ENCODE measurements around the gene GABRB1.

The GABRB1 gene

DNA sequence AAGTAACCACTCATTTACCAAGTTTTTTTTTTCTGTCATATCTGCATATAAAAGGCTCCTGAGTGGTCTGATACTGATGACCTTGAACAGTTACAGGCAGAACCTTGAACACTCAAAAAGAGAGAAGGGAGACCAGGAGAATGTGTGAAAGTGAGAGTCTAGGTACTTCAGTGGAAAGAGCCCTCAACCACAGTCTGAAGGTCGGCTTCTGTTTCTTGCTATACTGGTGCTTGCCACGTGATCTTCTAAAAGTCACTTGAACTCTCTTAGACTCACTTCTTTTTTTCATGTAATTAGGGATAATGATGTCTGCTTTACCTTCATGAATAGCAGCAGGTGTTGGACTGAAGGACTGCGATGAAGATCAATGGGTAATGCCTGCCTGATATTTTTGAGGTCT is 22.8 kb downstream of the GABRB1 start:
- no peaks in the 10 kb centered on the region for H3K79me2 ChIP-seq (ENCODE audit: control insufficient read depth, insufficient read depth, low read length, poor library complexity)
- no peak overlapping the region for H3K27ac ChIP-seq (ENCODE audit: low read depth, low read length)
- H3K4me1 ChIP-seq (ENCODE audit: control insufficient read depth in 1 of 2, insufficient read depth in 2 of 2, low read length in 2 of 2): no peaks in the 10 kb centered on the region
- no peak overlapping the region for H3K18ac ChIP-seq (ENCODE audit: low read length)
- H2BK120ac ChIP-seq (ENCODE audit: insufficient read depth, low read length, poor library complexity): no peak overlapping the region
- H3K36me3 ChIP-seq (ENCODE audit: control insufficient read depth in 1 of 2, insufficient read depth in 2 of 2, low read length in 2 of 2): no peaks in the 10 kb centered on the region
- no peak overlapping the region for H3K4me2 ChIP-seq (ENCODE audit: low read length)
- H3K9me3 ChIP-seq (ENCODE audit: insufficient read depth, low read depth, low read length): no peaks in the 10 kb centered on the region
- WGBS (ENCODE audit: extremely low coverage, insufficient coverage, insufficient read length): no CpG with 5 or more reads among the region's 3 CpGs
- H3K79me1 ChIP-seq (ENCODE audit: low read length): no peaks in the 10 kb centered on the region
- H4K91ac ChIP-seq (ENCODE audit: low read depth, low read length): no peak overlapping the region
- no peak overlapping the region for H2BK12ac ChIP-seq (ENCODE audit: low read length)
- H2BK5ac ChIP-seq (ENCODE audit: low read depth, low read length, poor library complexity): no peak overlapping the region
- no peak overlapping the region for H4K8ac ChIP-seq (ENCODE audit: low read depth, low read length)
- no peak overlapping the region for H3K4me3 ChIP-seq (ENCODE audit: low read depth, low read length)
- H3K9ac ChIP-seq (ENCODE audit: low read length): no peak overlapping the region
- no peak overlapping the region for H3K4ac ChIP-seq (ENCODE audit: low read depth, low read length)
- no peak for DNase-seq
- H3K23ac ChIP-seq (ENCODE audit: low read length): no peak overlapping the region
- no peak overlapping the region for H3K14ac ChIP-seq (ENCODE audit: low read length)
- no peak overlapping the region for H2AK5ac ChIP-seq (ENCODE audit: low read length)
- no peak overlapping the region for H4K12ac ChIP-seq (ENCODE audit: low read depth, low read length)
- no peak overlapping the region for H2AFZ ChIP-seq (ENCODE audit: insufficient read depth, low read length, poor library complexity)
- H3K27me3 ChIP-seq (ENCODE audit: insufficient read depth, low read length): no peaks in the 10 kb centered on the region

DNA sequence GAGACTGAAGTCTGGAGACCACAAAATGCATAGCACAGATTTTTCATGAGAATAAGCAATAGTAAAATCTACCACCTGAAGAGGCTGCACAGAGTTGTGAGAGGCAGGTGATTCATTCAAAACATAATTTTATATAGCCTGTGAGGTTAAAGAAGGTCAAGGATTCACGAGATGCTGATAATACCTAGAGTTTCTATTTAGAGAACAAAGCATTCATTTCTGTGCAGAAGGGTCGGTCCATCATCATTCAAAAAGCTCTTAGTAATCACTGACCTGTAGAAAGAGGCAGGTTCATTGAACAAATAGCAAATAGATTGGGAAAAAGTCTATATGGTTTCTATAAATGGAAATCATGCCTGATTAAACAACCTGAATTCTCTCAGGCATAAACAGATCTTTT is 26.6 kb downstream of the GABRB1 start:
- no peaks in the 10 kb centered on the region for H3K9me3 ChIP-seq (ENCODE audit: insufficient read depth, low read depth, low read length)
- H4K8ac ChIP-seq (ENCODE audit: low read depth, low read length): no peak overlapping the region
- no peak overlapping the region for H3K23ac ChIP-seq (ENCODE audit: low read length)
- no CpG with 5 or more reads among the region's 2 CpGs for WGBS (ENCODE audit: extremely low coverage, insufficient coverage, insufficient read length)
- no peak for DNase-seq
- no peak overlapping the region for H4K12ac ChIP-seq (ENCODE audit: low read depth, low read length)
- H2AFZ ChIP-seq (ENCODE audit: insufficient read depth, low read length, poor library complexity): no peak overlapping the region
- H3K9ac ChIP-seq (ENCODE audit: low read length): no peak overlapping the region
- no peak overlapping the region for H2BK12ac ChIP-seq (ENCODE audit: low read length)
- H4K91ac ChIP-seq (ENCODE audit: low read depth, low read length): no peak overlapping the region
- no peak overlapping the region for H3K4me2 ChIP-seq (ENCODE audit: low read length)
- no peak overlapping the region for H3K4ac ChIP-seq (ENCODE audit: low read depth, low read length)
- no peaks in the 10 kb centered on the region for H3K4me1 ChIP-seq (ENCODE audit: control insufficient read depth in 1 of 2, insufficient read depth in 2 of 2, low read length in 2 of 2)
- H3K27ac ChIP-seq (ENCODE audit: low read depth, low read length): no peak overlapping the region
- H2AK5ac ChIP-seq (ENCODE audit: low read length): no peak overlapping the region
- no peak overlapping the region for H3K14ac ChIP-seq (ENCODE audit: low read length)
- H3K79me1 ChIP-seq (ENCODE audit: low read length): no peaks in the 10 kb centered on the region
- no peak overlapping the region for H3K18ac ChIP-seq (ENCODE audit: low read length)
- no peak overlapping the region for H3K4me3 ChIP-seq (ENCODE audit: low read depth, low read length)
- H2BK120ac ChIP-seq (ENCODE audit: insufficient read depth, low read length, poor library complexity): no peak overlapping the region
- H3K79me2 ChIP-seq (ENCODE audit: control insufficient read depth, insufficient read depth, low read length, poor library complexity): no peaks in the 10 kb centered on the region
- H2BK5ac ChIP-seq (ENCODE audit: low read depth, low read length, poor library complexity): no peak overlapping the region
- no peaks in the 10 kb centered on the region for H3K36me3 ChIP-seq (ENCODE audit: control insufficient read depth in 1 of 2, insufficient read depth in 2 of 2, low read length in 2 of 2)
- H3K27me3 ChIP-seq (ENCODE audit: insufficient read depth, low read length): no peaks in the 10 kb centered on the region

DNA sequence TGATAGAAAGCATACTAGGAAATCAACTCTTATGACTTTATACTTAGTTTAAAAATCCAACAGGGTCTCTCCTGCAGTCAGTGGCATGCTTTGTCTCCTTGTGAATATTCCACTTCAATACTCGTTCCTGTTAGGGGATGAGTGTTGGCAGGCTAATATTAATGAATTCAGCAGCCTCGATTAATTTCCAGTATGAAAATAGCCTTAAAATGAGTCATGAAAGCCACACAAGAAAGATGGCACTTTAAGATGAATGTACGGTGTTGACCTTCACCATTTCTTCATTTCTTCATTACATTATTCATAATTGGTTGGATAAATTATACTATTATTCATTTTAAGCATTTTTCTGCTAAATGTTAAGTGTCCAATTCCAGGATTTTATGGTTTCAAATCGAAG is 29.2 kb downstream of the GABRB1 start:
- H3K9ac ChIP-seq (ENCODE audit: low read length): no peak overlapping the region
- no peaks in the 10 kb centered on the region for H3K4me1 ChIP-seq (ENCODE audit: control insufficient read depth in 1 of 2, insufficient read depth in 2 of 2, low read length in 2 of 2)
- no peak overlapping the region for H3K23ac ChIP-seq (ENCODE audit: low read length)
- no peaks in the 10 kb centered on the region for H3K79me2 ChIP-seq (ENCODE audit: control insufficient read depth, insufficient read depth, low read length, poor library complexity)
- H2BK5ac ChIP-seq (ENCODE audit: low read depth, low read length, poor library complexity): no peak overlapping the region
- H3K4me2 ChIP-seq (ENCODE audit: low read length): no peak overlapping the region
- DNase-seq: no peak
- no peak overlapping the region for H2BK12ac ChIP-seq (ENCODE audit: low read length)
- H3K18ac ChIP-seq (ENCODE audit: low read length): no peak overlapping the region
- no peak overlapping the region for H2AK5ac ChIP-seq (ENCODE audit: low read length)
- H3K27me3 ChIP-seq (ENCODE audit: insufficient read depth, low read length): no peaks in the 10 kb centered on the region
- H3K36me3 ChIP-seq (ENCODE audit: control insufficient read depth in 1 of 2, insufficient read depth in 2 of 2, low read length in 2 of 2): no peaks in the 10 kb centered on the region
- H4K91ac ChIP-seq (ENCODE audit: low read depth, low read length): no peak overlapping the region
- no peak overlapping the region for H4K8ac ChIP-seq (ENCODE audit: low read depth, low read length)
- no peak overlapping the region for H3K4me3 ChIP-seq (ENCODE audit: low read depth, low read length)
- H3K14ac ChIP-seq (ENCODE audit: low read length): no peak overlapping the region
- H3K27ac ChIP-seq (ENCODE audit: low read depth, low read length): no peak overlapping the region
- no peak overlapping the region for H4K12ac ChIP-seq (ENCODE audit: low read depth, low read length)
- H3K4ac ChIP-seq (ENCODE audit: low read depth, low read length): no peak overlapping the region
- no peak overlapping the region for H2BK120ac ChIP-seq (ENCODE audit: insufficient read depth, low read length, poor library complexity)
- H2AFZ ChIP-seq (ENCODE audit: insufficient read depth, low read length, poor library complexity): no peak overlapping the region
- H3K9me3 ChIP-seq (ENCODE audit: insufficient read depth, low read depth, low read length): no peaks in the 10 kb centered on the region
- no CpG with 5 or more reads among the region's 4 CpGs for WGBS (ENCODE audit: extremely low coverage, insufficient coverage, insufficient read length)
- H3K79me1 ChIP-seq (ENCODE audit: low read length): no peaks in the 10 kb centered on the region

DNA sequence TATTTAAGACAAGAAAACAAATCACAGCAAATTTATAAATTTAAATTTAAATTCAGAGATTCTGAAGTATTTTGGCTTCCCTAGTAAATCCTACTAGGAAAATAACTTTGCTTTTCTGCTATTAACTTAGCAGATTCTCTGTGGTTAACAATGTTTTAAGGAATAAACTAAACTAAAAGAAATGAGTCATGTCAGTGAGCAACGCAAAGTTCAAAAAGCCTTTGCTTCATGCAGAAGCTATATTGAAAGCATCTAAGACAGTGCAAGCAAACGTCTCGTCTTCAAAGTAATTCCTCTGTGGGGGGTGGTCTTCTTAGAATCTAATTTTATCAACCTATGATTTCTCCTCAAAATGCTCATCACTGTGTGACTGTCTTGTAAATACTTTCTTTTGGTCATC is 30.1 kb downstream of the GABRB1 start:
- H3K79me1 ChIP-seq (ENCODE audit: low read length): no peaks in the 10 kb centered on the region
- no peak for DNase-seq
- H3K9me3 ChIP-seq (ENCODE audit: insufficient read depth, low read depth, low read length): no peaks in the 10 kb centered on the region
- no peak overlapping the region for H2AFZ ChIP-seq (ENCODE audit: insufficient read depth, low read length, poor library complexity)
- H2BK5ac ChIP-seq (ENCODE audit: low read depth, low read length, poor library complexity): no peak overlapping the region
- H2AK5ac ChIP-seq (ENCODE audit: low read length): no peak overlapping the region
- H3K18ac ChIP-seq (ENCODE audit: low read length): no peak overlapping the region
- no CpG with 5 or more reads among the region's 3 CpGs for WGBS (ENCODE audit: extremely low coverage, insufficient coverage, insufficient read length)
- H3K14ac ChIP-seq (ENCODE audit: low read length): no peak overlapping the region
- H3K27ac ChIP-seq (ENCODE audit: low read depth, low read length): no peak overlapping the region
- H3K4me2 ChIP-seq (ENCODE audit: low read length): no peak overlapping the region
- H4K91ac ChIP-seq (ENCODE audit: low read depth, low read length): no peak overlapping the region
- no peak overlapping the region for H3K4me3 ChIP-seq (ENCODE audit: low read depth, low read length)
- H3K23ac ChIP-seq (ENCODE audit: low read length): no peak overlapping the region
- H4K8ac ChIP-seq (ENCODE audit: low read depth, low read length): no peak overlapping the region
- H4K12ac ChIP-seq (ENCODE audit: low read depth, low read length): no peak overlapping the region
- no peaks in the 10 kb centered on the region for H3K4me1 ChIP-seq (ENCODE audit: control insufficient read depth in 1 of 2, insufficient read depth in 2 of 2, low read length in 2 of 2)
- no peak overlapping the region for H3K9ac ChIP-seq (ENCODE audit: low read length)
- no peaks in the 10 kb centered on the region for H3K27me3 ChIP-seq (ENCODE audit: insufficient read depth, low read length)
- no peaks in the 10 kb centered on the region for H3K36me3 ChIP-seq (ENCODE audit: control insufficient read depth in 1 of 2, insufficient read depth in 2 of 2, low read length in 2 of 2)
- H2BK12ac ChIP-seq (ENCODE audit: low read length): no peak overlapping the region
- no peak overlapping the region for H2BK120ac ChIP-seq (ENCODE audit: insufficient read depth, low read length, poor library complexity)
- no peaks in the 10 kb centered on the region for H3K79me2 ChIP-seq (ENCODE audit: control insufficient read depth, insufficient read depth, low read length, poor library complexity)
- H3K4ac ChIP-seq (ENCODE audit: low read depth, low read length): no peak overlapping the region
